Trophoblast cell (in vitro differentiated cells and primary cell): ENCODE measurements around the gene TLDC2.

ENCODE experiments used
- DNase-seq, 2 donors: peaks; one replicate each; pipeline ENCODE4 v3.0.0-alpha.2; 2016
- H2AFZ ChIP-seq: 2 replicates; pipeline ENCODE4 v1.6.1; 2013; ENCODE audit warnings: low read length, moderate library complexity, mild to moderate bottlenecking; ENCODE audit not compliant: insufficient read depth, poor library complexity
- H2AK5ac ChIP-seq: 2 replicates; pipeline ENCODE4 v1.6.1; 2013; ENCODE audit warnings: mild to moderate bottlenecking, low read length
- H2BK120ac ChIP-seq: 2 replicates; pipeline ENCODE4 v1.6.1; 2013; ENCODE audit warnings: low read length, mild to moderate bottlenecking, moderate library complexity; ENCODE audit not compliant: insufficient read depth, poor library complexity
- H2BK12ac ChIP-seq: 2 replicates; pipeline ENCODE4 v1.6.1; 2013; ENCODE audit warnings: mild to moderate bottlenecking, low read length, moderate library complexity
- H2BK5ac ChIP-seq: 2 replicates; pipeline ENCODE4 v1.6.1; 2013; ENCODE audit warnings: low read length, low read depth, moderate library complexity, mild to moderate bottlenecking; ENCODE audit not compliant: poor library complexity
- H3K14ac ChIP-seq: 2 replicates; pipeline ENCODE4 v1.6.1; 2013; ENCODE audit warnings: mild to moderate bottlenecking, low read length
- H3K18ac ChIP-seq: 2 replicates; pipeline ENCODE4 v1.6.1; 2013; ENCODE audit warnings: mild to moderate bottlenecking, low read length
- H3K23ac ChIP-seq: 2 replicates; pipeline ENCODE4 v1.6.1; 2013; ENCODE audit warnings: low read length
- H3K27ac ChIP-seq: 2 replicates; pipeline ENCODE4 v1.5.1; 2013; ENCODE audit warnings: low read depth, mild to moderate bottlenecking, inconsistent platforms, low read length, moderate library complexity
- H3K27me3 ChIP-seq: 2 replicates; pipeline ENCODE4 v1.6.1; 2013; ENCODE audit warnings: inconsistent platforms, mild to moderate bottlenecking, low read length, moderate library complexity; ENCODE audit not compliant: insufficient read depth
- H3K36me3 ChIP-seq, 2 experiments: 1 replicate in 1 of 2; 2 replicates in 1 of 2; pipeline ENCODE4 v1.6.1; 2013; ENCODE audit warnings: low read length in 2 of 2, mild to moderate bottlenecking in 2 of 2, moderate library complexity in 1 of 2; ENCODE audit not compliant: insufficient read depth in 2 of 2, control insufficient read depth in 1 of 2
- H3K4ac ChIP-seq: 2 replicates; pipeline ENCODE4 v1.6.1; 2013; ENCODE audit warnings: low read depth, mild to moderate bottlenecking, low read length, moderate library complexity
- H3K4me1 ChIP-seq, 2 experiments: 1 replicate in 1 of 2; 2 replicates in 1 of 2; pipeline ENCODE4 v1.6.1; 2013; ENCODE audit warnings: low read length in 2 of 2, mild to moderate bottlenecking in 2 of 2, moderate library complexity in 1 of 2; ENCODE audit not compliant: insufficient read depth in 2 of 2, control insufficient read depth in 1 of 2
- H3K4me2 ChIP-seq: 2 replicates; pipeline ENCODE4 v1.6.1; 2013; ENCODE audit warnings: inconsistent platforms, mild to moderate bottlenecking, low read length, moderate library complexity
- H3K4me3 ChIP-seq: 2 replicates; pipeline ENCODE4 v1.5.1; 2013; ENCODE audit warnings: mild to moderate bottlenecking, low read depth, low read length, inconsistent platforms
- H3K79me1 ChIP-seq: one replicate; pipeline ENCODE4 v1.6.1; 2013; ENCODE audit warnings: low read length
- H3K79me2 ChIP-seq: 2 replicates; pipeline ENCODE4 v1.6.1; 2013; ENCODE audit warnings: low read length, mild to moderate bottlenecking; ENCODE audit not compliant: control insufficient read depth, insufficient read depth, poor library complexity
- H3K9ac ChIP-seq: 2 replicates; pipeline ENCODE4 v1.6.1; 2013; ENCODE audit warnings: mild to moderate bottlenecking, low read length
- H3K9me3 ChIP-seq: 2 replicates; pipeline ENCODE4 v1.6.1; 2013; ENCODE audit warnings: low read depth, mild to moderate bottlenecking, control low read depth, inconsistent platforms, low read length; ENCODE audit not compliant: insufficient read depth
- H4K12ac ChIP-seq: 2 replicates; pipeline ENCODE4 v1.6.1; 2013; ENCODE audit warnings: low read depth, mild to moderate bottlenecking, low read length, moderate library complexity
- H4K8ac ChIP-seq: 2 replicates; pipeline ENCODE4 v1.6.1; 2013; ENCODE audit warnings: low read depth, mild to moderate bottlenecking, low read length, moderate library complexity
- H4K91ac ChIP-seq: one replicate; pipeline ENCODE4 v1.6.1; 2013; ENCODE audit warnings: low read depth, mild to moderate bottlenecking, low read length, moderate library complexity
- WGBS: extraction: QIAGEN DNeasy Blood & Tissue Kit; methylation state at CpG from one replicate; pipeline ENCODE4 v1.1.7; 2013; ENCODE audit warnings: missing lambda C conversion rate; ENCODE audit not compliant: insufficient read length, insufficient coverage; ENCODE audit errors: extremely low coverage; 5-methylcytosine and 5-hydroxymethylcytosine counted together

TLDC2 gene

GRCh38 chr20:36876473-36876833, 515 bp downstream of the TLDC2 start:
- no peak overlapping the region for H3K18ac ChIP-seq
- no peak overlapping the region for H3K27ac ChIP-seq
- no peaks in the 10 kb centered on the region for H3K36me3 ChIP-seq
- H3K23ac ChIP-seq = no peak overlapping the region
- no peak overlapping the region for H4K91ac ChIP-seq
- H4K8ac ChIP-seq = no peak overlapping the region
- H3K27me3 ChIP-seq = no peaks in the 10 kb centered on the region
- no peak overlapping the region for H3K9ac ChIP-seq
- no peak overlapping the region for H2BK120ac ChIP-seq
- no peak overlapping the region for H3K4ac ChIP-seq
- no peak overlapping the region for H2BK12ac ChIP-seq
- DNase-seq = no peak
- no peak overlapping the region for H2AFZ ChIP-seq
- 100% methylated on average over 1 of the region's 3 CpGs for WGBS
- peaks cover 3% of the 10 kb centered on the region for H3K9me3 ChIP-seq
- H3K14ac ChIP-seq = no peak overlapping the region
- no peak overlapping the region for H2BK5ac ChIP-seq
- no peak overlapping the region for H3K4me3 ChIP-seq
- no peak overlapping the region for H4K12ac ChIP-seq
- H3K79me2 ChIP-seq = no peaks in the 10 kb centered on the region
- H3K79me1 ChIP-seq = no peaks in the 10 kb centered on the region
- no peak overlapping the region for H2AK5ac ChIP-seq
- no peaks in the 10 kb centered on the region for H3K4me1 ChIP-seq
- no peak overlapping the region for H3K4me2 ChIP-seq

DNA sequence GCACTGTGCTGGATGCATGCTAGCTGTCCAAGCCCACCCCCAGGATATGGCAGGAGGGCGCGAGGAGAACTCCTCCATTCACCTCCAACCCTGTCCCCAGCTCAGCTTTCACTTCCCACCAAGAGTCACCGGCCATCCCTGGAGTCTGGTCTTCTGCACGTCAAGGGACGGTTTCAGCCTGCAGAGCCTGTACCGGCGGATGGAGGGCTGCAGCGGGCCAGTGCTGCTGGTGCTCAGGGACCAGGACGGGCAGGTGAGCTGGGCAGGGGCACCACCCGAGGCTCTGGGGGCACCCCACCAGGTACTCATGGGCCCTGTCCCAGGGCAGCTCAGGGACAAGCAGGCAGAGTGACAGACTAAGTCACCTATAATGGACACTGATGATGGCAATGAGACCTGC, 3.0 kb downstream of the TLDC2 start:
- Histone ChIP-seq H3K4me2 (no peak overlapping the region), H4K8ac (no peak overlapping the region), H3K27me3 (no peaks in the 10 kb centered on the region), H3K23ac (no peak overlapping the region), H2BK12ac (no peak overlapping the region), H3K4ac (no peak overlapping the region), H3K36me3 (no peaks in the 10 kb centered on the region), H3K4me3 (no peak overlapping the region), H2AFZ (no peak overlapping the region), H3K18ac (no peak overlapping the region), H2BK5ac (no peak overlapping the region), H4K12ac (no peak overlapping the region), H3K27ac (no peak overlapping the region), H3K79me1 (no peaks in the 10 kb centered on the region), H3K4me1 (no peaks in the 10 kb centered on the region), H2AK5ac (no peak overlapping the region), H2BK120ac (no peak overlapping the region), H3K9me3 (peaks cover 3% of the 10 kb centered on the region), H4K91ac (no peak overlapping the region), H3K9ac (no peak overlapping the region), H3K79me2 (no peaks in the 10 kb centered on the region), H3K14ac (no peak overlapping the region)
- DNase-seq = no peak
- no CpG with 5 or more reads among the region's 10 CpGs for WGBS

DNA sequence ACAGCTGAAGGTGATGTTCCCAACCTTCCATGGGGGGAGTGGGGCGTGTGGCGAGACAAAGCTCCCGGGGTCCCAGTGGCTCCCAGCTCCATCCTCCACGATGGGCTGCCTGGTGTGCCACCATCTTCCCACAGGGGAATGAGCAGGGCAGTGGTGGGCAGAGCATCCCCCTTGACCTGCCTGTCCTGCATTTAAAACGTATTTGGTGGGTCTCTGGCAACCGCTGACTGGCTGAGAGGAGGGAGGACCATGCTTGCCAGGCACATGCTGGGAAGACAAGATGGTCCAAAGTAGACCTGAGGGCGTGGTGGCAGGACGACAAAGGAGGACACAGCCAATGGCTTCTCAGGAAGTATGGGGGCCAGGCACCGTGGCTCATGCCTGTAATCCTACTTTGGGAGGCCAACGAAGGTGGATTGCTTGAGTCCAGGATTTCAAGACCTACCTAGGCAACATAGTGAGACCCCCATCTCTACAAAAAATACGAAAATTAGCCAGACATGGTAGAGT, 4.9 kb downstream of the TLDC2 start:
- no peak overlapping the region for H4K91ac ChIP-seq
- H2AFZ ChIP-seq = no peak overlapping the region
- no peak for DNase-seq
- no peak overlapping the region for H3K27ac ChIP-seq
- H3K36me3 ChIP-seq = no peaks in the 10 kb centered on the region
- no peaks in the 10 kb centered on the region for H3K79me1 ChIP-seq
- no peaks in the 10 kb centered on the region for H3K4me1 ChIP-seq
- H3K18ac ChIP-seq = no peak overlapping the region
- WGBS = no CpG with 5 or more reads among the region's 11 CpGs
- no peak overlapping the region for H3K4me2 ChIP-seq
- no peaks in the 10 kb centered on the region for H3K79me2 ChIP-seq
- peaks cover 5% of the 10 kb centered on the region for H3K9me3 ChIP-seq
- H2AK5ac ChIP-seq = no peak overlapping the region
- H3K27me3 ChIP-seq = no peaks in the 10 kb centered on the region
- no peak overlapping the region for H3K23ac ChIP-seq
- H3K4ac ChIP-seq = no peak overlapping the region
- no peak overlapping the region for H3K14ac ChIP-seq
- no peak overlapping the region for H2BK120ac ChIP-seq
- H4K8ac ChIP-seq = no peak overlapping the region
- no peak overlapping the region for H3K4me3 ChIP-seq
- no peak overlapping the region for H4K12ac ChIP-seq
- no peak overlapping the region for H3K9ac ChIP-seq
- H2BK12ac ChIP-seq = no peak overlapping the region
- H2BK5ac ChIP-seq = no peak overlapping the region

DNA sequence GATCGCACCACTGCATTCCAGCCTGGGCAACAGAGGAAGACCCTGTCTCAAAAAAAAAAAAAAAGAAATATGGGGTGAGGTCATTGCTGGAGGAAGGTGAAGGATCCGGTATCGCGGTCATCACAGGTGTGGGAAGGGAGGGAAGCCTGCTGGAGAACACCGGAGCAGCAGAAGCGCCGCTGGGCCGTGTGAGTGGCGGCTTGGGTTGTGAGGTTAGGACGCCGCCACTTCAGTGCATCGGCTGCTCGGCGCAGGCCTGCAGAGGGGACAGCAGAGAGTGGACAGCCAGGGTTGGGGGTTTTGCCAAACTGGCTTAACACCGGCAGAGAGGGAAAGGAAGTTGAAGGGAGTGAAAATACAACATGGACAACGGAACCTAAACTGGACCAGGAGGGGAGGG, 5.4 kb downstream of the TLDC2 start:
- no peaks in the 10 kb centered on the region for H3K79me2 ChIP-seq
- H4K91ac ChIP-seq = no peak overlapping the region
- no peak overlapping the region for H3K9ac ChIP-seq
- no peak overlapping the region for H2AFZ ChIP-seq
- H3K4me2 ChIP-seq = no peak overlapping the region
- no peak overlapping the region for H4K8ac ChIP-seq
- no peak overlapping the region for H2BK5ac ChIP-seq
- H3K23ac ChIP-seq = no peak overlapping the region
- WGBS = no CpG with 5 or more reads among the region's 16 CpGs
- H3K27me3 ChIP-seq = no peaks in the 10 kb centered on the region
- no peak overlapping the region for H3K27ac ChIP-seq
- H3K9me3 ChIP-seq = peaks cover 5% of the 10 kb centered on the region
- no peak for DNase-seq
- H3K14ac ChIP-seq = no peak overlapping the region
- H2BK120ac ChIP-seq = no peak overlapping the region
- no peak overlapping the region for H3K4me3 ChIP-seq
- H2BK12ac ChIP-seq = no peak overlapping the region
- H3K4ac ChIP-seq = no peak overlapping the region
- H3K79me1 ChIP-seq = no peaks in the 10 kb centered on the region
- H3K4me1 ChIP-seq = no peaks in the 10 kb centered on the region
- no peak overlapping the region for H4K12ac ChIP-seq
- H2AK5ac ChIP-seq = no peak overlapping the region
- no peak overlapping the region for H3K18ac ChIP-seq
- H3K36me3 ChIP-seq = no peaks in the 10 kb centered on the region
